Transverse colon (tissue), 4 donors: ENCODE results near the gene SEMA5B.

Experiments
- EP300 ChIP-seq: sonication (generic); formaldehyde crosslinking; IDR thresholded peaks from one replicate; pipeline ENCODE4 v1.6.1; 2017; ENCODE audit warnings: antibody characterized with exemption, low read depth
- POLR2A ChIP-seq: fragments of 450-650 bp; IDR thresholded peaks from one replicate; pipeline ENCODE4 v1.6.1; 2016; ENCODE audit warnings: antibody characterized with exemption, mild to moderate bottlenecking, moderate library complexity
- POLR2AphosphoS5 ChIP-seq, 3 donors: sonication (generic); formaldehyde crosslinking; IDR thresholded peaks; one replicate each; pipeline ENCODE4 v1.6.1; 2016; ENCODE audit warnings: antibody characterized with exemption in 3 of 3
- TF ChIP-seq, protein P1 (sequence below), 5 experiments: fragments of 200-600 bp in 3 of 5; fragments of 450-650 bp in 2 of 5; sonication (generic) in 3 of 5; IDR thresholded peaks; 1 replicate in 2 of 5; 2 replicates in 3 of 5; pipeline ENCODE4 v1.5.1; 2016 to 2017; ENCODE audit warnings: antibody characterized with exemption in 5 of 5, inconsistent platforms in 3 of 5, mild to moderate bottlenecking in 2 of 5, moderate library complexity in 1 of 5

GRCh38 chr3:122975163-122975923 is 52.2 kb downstream of the SEMA5B start:
- TF ChIP-seq EP300 (no peak), POLR2AphosphoS5 (IDR thresholded peaks at IDR 0.05) (no peak), POLR2A (no peak)
- TF ChIP-seq, protein P1, sequence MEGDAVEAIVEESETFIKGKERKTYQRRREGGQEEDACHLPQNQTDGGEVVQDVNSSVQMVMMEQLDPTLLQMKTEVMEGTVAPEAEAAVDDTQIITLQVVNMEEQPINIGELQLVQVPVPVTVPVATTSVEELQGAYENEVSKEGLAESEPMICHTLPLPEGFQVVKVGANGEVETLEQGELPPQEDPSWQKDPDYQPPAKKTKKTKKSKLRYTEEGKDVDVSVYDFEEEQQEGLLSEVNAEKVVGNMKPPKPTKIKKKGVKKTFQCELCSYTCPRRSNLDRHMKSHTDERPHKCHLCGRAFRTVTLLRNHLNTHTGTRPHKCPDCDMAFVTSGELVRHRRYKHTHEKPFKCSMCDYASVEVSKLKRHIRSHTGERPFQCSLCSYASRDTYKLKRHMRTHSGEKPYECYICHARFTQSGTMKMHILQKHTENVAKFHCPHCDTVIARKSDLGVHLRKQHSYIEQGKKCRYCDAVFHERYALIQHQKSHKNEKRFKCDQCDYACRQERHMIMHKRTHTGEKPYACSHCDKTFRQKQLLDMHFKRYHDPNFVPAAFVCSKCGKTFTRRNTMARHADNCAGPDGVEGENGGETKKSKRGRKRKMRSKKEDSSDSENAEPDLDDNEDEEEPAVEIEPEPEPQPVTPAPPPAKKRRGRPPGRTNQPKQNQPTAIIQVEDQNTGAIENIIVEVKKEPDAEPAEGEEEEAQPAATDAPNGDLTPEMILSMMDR (IDR thresholded peaks at IDR 0.05), result no peak
